ENCODE results near the gene NPAT. TPM values are rescaled to one million over a fixed set of nuclear protein-coding genes. Genes with fewer than 3 reads are reported as not detected.

The NPAT gene
- 15.2 TPM for total RNA-seq

GRCh38 chr11:108222574-108223347, at the start of gene NPAT, which contains the start of gene ATM:
TSS of gene NPAT (minus strand) at chr11:108222638. CDS start at chr11:108222536, 102 bp downstream.
TSS of gene ATM (plus strand) at chr11:108223067. CDS start at chr11:108227625, 4,558 bp downstream.
- Histone ChIP-seq H3K27ac (peak within 1 kb of the TSS; percentile 97), H3K36me3 (no peaks in the 10 kb centered on the region), H3K4me1 (peaks cover 50% of the 10 kb centered on the region), H3K9me3 (no peaks in the 10 kb centered on the region), H3K4me3 (peak within 1 kb of the TSS; percentile 74), H3K27me3 (no peaks in the 10 kb centered on the region)
- TF ChIP-seq POLR2A (IDR thresholded peaks at IDR 0.05) = peak in 1 of 2 donors; percentile 95
- TF ChIP-seq POLR2AphosphoS5 (IDR thresholded peaks at IDR 0.05; ENCODE audit: insufficient read depth in 1 of 2, low read depth in 1 of 2) = peak; percentile 95
- TF ChIP-seq CTCF (IDR thresholded peaks at IDR 0.05) = peak; percentile 16 to 40 (median 28)
- intact Hi-C loops (cut with DNase I) = no loop called here
- peak; percentile 98 to 100 for DNase-seq (ENCODE audit: extremely low spot score in 2 of 2)

DNA sequence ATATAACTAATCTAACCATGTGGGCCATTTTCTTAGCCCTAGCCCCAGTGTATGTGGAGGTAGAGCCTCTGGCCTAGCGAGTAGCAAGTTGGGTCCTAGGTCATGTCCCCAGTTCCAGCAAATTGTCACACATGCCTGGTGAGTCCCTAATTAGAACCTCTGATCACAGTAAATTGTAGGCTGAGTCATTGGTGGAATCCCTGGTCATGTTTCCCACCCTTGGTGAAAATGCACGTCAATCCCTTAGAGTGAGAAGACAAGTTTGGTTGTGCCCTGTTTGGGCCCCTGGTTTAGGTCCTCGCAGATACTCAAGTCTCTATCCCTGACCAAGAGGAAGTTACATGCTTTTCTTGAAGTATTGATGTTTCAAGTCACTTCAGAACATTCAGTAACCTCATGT, 47.1 kb upstream of the NPAT start:
- TF ChIP-seq CTCF (IDR thresholded peaks at IDR 0.05) (no peak), POLR2AphosphoS5 (IDR thresholded peaks at IDR 0.05; ENCODE audit: insufficient read depth in 1 of 2, low read depth in 1 of 2) (no peak), POLR2A (IDR thresholded peaks at IDR 0.05) (no peak)
- H3K27ac ChIP-seq = no peak overlapping the region
- no peak overlapping the region for H3K4me3 ChIP-seq
- intact Hi-C loops (cut with DNase I) = no loop called here
- H3K4me1 ChIP-seq = no peaks in the 10 kb centered on the region
- no peaks in the 10 kb centered on the region for H3K9me3 ChIP-seq
- no peaks in the 10 kb centered on the region for H3K27me3 ChIP-seq
- H3K36me3 ChIP-seq = peaks cover 0 to 30% of the 10 kb centered on the region in 2 donors
- DNase-seq (ENCODE audit: extremely low spot score in 2 of 2) = no peak

- Histone ChIP-seq H3K36me3 (peaks cover 5 to 67% of the 10 kb centered on the region in 2 donors), H3K27me3 (no peaks in the 10 kb centered on the region), H3K9me3 (no peaks in the 10 kb centered on the region), H3K4me3 (no peak overlapping the region), H3K4me1 (no peaks in the 10 kb centered on the region), H3K27ac (no peak overlapping the region)
- intact Hi-C loops (cut with DNase I) = no loop called here
- TF ChIP-seq POLR2A (IDR thresholded peaks at IDR 0.05) = no peak
- TF ChIP-seq CTCF (IDR thresholded peaks at IDR 0.05) = no peak
- DNase-seq (ENCODE audit: extremely low spot score in 2 of 2) = no peak
Observed at GRCh38 chr11:108253176-108253575, 30.7 kb upstream of the NPAT start.

DNA sequence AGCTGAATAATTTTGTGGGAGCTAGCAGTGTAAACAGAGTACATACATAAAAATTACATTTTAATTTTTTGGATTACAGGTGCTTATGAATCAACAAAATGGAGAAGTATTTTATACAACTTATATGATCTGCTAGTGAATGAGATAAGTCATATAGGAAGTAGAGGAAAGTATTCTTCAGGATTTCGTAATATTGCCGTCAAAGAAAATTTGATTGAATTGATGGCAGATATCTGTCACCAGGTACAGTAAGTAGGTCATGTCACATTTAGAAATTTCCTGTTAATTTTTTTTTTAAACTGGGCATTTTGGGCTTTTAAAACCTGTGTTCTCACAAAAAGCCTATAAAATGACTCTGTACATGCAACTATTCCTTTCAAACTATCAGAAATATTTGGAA, 24.4 kb upstream of the NPAT start:
- intact Hi-C loops (cut with DNase I) = no loop called here
- TF ChIP-seq POLR2A (IDR thresholded peaks at IDR 0.05) = no peak
- TF ChIP-seq CTCF (IDR thresholded peaks at IDR 0.05) = no peak
- TF ChIP-seq POLR2AphosphoS5 (IDR thresholded peaks at IDR 0.05; ENCODE audit: insufficient read depth in 1 of 2, low read depth in 1 of 2) = no peak
- no peaks in the 10 kb centered on the region for H3K4me1 ChIP-seq
- H3K36me3 ChIP-seq = peaks cover 0 to 27% of the 10 kb centered on the region in 2 donors
- H3K27ac ChIP-seq = no peak overlapping the region
- H3K27me3 ChIP-seq = no peaks in the 10 kb centered on the region
- H3K9me3 ChIP-seq = no peaks in the 10 kb centered on the region
- DNase-seq (ENCODE audit: extremely low spot score in 2 of 2) = no peak
- no peak overlapping the region for H3K4me3 ChIP-seq

- Histone ChIP-seq H3K9me3 (no peaks in the 10 kb centered on the region), H3K36me3 (peaks cover 0 to 22% of the 10 kb centered on the region in 2 donors), H3K4me3 (no peak overlapping the region), H3K4me1 (no peaks in the 10 kb centered on the region), H3K27me3 (no peaks in the 10 kb centered on the region), H3K27ac (no peak overlapping the region)
- DNase-seq (ENCODE audit: extremely low spot score in 2 of 2) = no peak
- intact Hi-C loops (cut with DNase I) = no loop called here
- TF ChIP-seq POLR2A (IDR thresholded peaks at IDR 0.05) = no peak
Observed at GRCh38 chr11:108246308-108246707, 23.9 kb upstream of the NPAT start.
